NCI-H2029 treated with DMSO at 0.1 percent for 48 hours (cell line): ENCODE measurements around the gene DNAAF5.
"Not testable (repeated sequence)": the region's sequence is repeated elsewhere in the genome, so short reads cannot be mapped to it uniquely, and the experiment has no call there.

ENCODE experiments used
- DNase-seq: peaks from one replicate; lab custom pipeline; 2025; lab: John Stamatoyannopoulos, UW

DNAAF5 gene

GRCh38 chr7:782718-783449, 56.4 kb downstream of the DNAAF5 start:
- DNase-seq: no peak

DNA sequence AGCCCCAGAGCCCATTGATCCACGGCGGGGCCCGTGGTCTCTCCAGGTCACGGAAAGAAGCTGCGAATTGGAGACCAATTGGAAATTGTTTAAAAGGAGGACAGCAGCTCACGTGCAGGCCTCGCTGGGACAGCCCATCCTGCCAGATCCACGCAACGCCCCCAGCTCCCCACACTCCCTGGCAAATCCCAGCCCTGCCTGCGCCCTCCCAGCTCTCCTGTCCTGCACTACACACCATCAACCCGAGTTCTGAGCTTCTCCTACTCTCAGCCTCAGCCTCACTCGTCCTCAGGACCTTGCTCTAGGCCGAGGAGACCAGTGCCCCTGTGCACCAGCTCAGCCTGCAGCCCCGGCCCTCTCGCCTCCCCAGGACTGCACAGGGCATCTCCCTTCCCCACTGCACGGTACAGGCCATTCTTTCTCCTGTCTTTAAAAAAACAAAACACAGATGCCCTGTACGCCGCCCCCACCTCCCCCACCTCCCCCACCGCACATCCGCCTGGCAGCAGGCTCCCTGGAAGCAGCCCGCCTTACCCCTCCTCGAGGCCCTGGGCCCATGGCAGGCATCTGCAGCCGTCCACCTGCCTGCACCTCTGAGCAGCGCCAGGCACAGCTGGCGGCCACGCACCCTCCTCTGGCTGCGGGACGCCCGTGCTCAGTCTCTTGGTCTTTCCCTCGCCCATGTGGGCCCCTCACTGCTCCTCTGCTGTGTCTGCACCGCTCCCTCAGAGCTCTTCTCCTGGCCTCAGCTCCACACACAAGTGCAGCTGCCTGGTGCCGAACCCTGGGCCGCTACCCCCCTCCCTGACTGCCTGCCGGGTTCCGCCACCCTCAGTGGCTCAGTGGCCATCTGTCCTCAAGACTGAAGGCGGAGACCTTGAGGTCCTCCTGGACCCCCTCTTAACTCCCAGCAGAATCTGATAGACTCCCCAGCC, 57.3 kb downstream of the DNAAF5 start:
- DNase-seq: no peak

DNA sequence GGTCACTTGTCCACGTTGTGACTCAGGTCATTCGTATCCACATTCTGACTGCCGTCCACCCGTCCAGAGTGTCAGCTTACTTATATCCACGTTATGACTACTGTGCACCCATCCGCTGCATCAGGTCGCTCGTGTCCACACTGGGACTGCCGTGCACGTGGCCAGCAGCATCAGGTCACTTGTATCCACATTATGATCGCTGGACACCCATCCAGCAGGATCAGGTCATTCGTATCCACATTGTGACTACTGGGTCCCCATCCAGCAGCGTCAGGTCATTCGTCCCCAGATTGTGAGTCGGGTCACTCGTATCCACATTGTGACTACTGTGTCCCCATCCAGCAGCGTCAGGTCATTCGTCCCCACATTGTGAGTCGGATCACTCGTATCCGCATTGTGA, 58.5 kb downstream of the DNAAF5 start:
- DNase-seq: no peak

DNA sequence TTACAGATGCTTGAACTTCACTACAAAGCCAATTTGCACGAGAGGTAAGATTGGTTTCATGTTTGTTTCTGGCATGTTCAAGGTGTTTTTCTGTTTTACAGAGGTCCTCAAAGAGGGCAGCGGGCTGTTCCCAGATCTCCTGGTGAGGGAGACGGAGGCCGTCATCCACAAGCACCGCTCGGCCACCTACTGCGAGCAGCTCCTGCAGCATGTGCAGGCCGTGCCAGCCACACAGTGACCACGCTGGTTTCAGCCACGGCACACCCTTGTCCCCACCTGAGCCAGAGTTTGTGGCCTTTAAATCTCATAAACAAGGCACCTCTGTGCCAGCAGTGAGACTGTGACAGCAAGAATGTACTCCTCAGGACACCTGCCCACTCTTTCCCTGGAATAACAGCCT, 58.9 kb downstream of the DNAAF5 start:
- DNase-seq: no peak

DNA sequence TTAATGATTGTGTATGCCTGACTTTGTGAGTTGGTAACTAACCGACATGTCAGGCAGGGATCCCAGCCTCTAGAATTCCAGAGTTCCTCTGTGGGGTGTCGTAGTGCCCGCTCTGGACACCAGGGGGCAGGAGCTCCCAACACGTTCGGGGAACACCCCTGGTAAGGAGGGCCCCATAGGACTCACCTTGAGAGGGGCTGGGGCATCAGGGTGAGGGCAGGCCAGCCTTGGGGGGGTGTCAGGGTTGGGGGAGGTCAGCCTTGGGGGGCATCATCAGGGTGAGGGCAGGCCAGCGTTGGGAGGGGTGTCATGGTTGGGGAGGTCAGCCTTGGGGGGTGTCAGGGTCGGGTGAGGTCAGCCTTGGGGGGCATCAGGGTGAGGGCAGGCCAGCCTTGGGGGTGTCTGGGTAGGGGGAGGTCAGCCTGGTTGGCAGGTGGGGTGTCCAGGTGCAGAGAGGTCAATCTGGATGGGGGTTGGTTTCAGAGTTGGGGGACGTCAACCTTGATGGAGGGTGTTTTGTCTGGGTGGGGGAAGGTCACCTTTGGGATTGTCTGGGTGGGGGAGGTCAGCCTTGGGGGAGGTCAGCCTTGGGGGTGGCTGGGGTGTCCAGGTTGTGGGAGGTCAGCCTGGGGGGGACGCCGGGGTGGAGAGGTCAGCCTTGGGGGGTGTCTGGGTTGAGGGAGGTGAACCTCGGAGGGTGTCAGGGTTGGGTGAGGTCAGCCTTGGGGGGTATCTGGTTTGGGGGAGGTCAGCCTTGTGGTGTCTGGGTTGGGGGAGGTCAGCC, 60.2 kb downstream of the DNAAF5 start:
- peak; percentile 24 for DNase-seq

DNA sequence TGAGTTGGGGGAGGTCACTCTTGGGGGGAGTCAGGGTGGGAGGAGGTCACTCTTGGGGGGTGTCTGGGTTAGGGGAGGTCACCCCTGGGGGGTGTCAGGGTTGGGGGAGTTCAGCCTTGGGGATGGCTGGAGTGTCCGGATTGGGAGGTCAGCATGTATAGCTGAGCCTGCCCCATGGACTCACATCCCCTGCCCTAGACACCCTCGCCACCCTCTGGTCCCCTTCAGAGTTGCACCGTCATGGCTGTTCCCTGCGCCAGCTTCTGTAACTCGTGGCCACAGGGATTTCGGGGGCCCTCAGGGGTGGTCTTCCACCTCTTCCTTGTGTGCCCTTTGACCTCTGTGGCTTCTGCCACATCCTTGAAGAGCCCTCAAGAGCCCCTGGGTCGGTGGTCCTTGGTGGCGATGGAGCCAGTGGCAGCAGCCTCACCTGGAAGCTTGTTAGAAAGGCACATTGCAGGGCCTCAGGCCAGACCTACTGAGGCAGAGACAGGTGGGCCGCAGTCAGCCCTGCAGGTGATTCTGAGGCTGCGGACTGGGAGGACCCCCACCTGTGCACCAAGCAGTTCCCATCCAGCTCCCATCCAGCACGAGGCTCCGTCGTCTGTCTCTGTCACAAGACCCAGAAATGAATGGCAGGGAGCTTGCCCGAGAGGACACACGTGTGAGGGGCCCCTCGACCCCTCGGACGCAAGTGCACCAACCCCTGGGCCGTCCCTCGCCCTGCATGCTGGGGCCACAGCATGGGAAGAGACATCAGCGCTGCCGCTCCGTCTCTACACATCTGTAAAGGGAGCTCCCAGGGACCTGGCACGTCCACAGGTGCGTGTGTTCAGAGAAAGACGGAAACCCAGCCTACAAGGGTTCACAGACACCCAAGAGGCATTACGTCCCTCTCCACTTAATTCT, 61.1 kb downstream of the DNAAF5 start:
- DNase-seq: no peak

- no peak for DNase-seq
These were observed 65.0 kb downstream of the DNAAF5 start for GRCh38 chr7:791519-791918.

- no peak for DNase-seq
These were observed 67.7 kb downstream of the DNAAF5 start for GRCh38 chr7:794207-794606.

- no peak for DNase-seq
These were observed 68.3 kb downstream of the DNAAF5 start for GRCh38 chr7:794671-795329.

- DNase-seq: not testable (repeated sequence)
These were observed 70.1 kb downstream of the DNAAF5 start for GRCh38 chr7:796434-797169.

- no peak for DNase-seq
These were observed 72.5 kb downstream of the DNAAF5 start for GRCh38 chr7:798921-799470.

- no peak for DNase-seq
These were observed 74.2 kb downstream of the DNAAF5 start for GRCh38 chr7:800692-801091.

- DNase-seq: not testable (repeated sequence)
These were observed 74.9 kb downstream of the DNAAF5 start for GRCh38 chr7:801351-801750.

GRCh38 chr7:801940-802381, 75.5 kb downstream of the DNAAF5 start:
- DNase-seq: peak; percentile 88

GRCh38 chr7:802500-803242, 76.2 kb downstream of the DNAAF5 start:
- DNase-seq: no peak

GRCh38 chr7:803243-803635, 76.7 kb downstream of the DNAAF5 start:
- no peak for DNase-seq

DNA sequence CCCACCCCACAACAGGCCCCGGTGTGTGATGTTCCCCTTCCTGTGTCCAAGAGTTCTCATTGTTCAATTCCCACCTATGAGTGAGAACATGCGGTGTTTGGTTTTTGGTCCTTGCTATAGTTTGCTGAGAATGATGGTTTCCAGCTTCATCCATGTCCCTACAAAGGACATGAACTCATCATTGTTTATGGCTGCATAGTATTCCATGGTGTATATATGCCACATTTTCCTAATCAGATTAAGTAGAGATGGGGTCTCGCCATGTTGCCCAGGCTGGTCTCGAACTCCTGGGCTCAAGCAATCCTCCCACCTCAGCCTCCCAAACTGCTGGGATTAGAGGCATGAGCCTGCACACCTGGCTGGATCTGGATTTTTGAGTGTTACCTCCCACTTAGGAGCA, 77.3 kb downstream of the DNAAF5 start:
- DNase-seq: not testable (repeated sequence)

GRCh38 chr7:805261-805660, 78.8 kb downstream of the DNAAF5 start:
- no peak for DNase-seq
